ENCODE measurements around the gene C3orf18.

- TF ChIP-seq CTCF (IDR thresholded peaks at IDR 0.05) (no peak), POLR2A (IDR thresholded peaks at IDR 0.05) (no peak), POLR2AphosphoS5 (IDR thresholded peaks at IDR 0.05) (no peak)
Observed at GRCh38 chr3:50594253-50594785, 26.8 kb upstream of the C3orf18 start.

Measured in sigmoid colon (tissue), 4 donors.